ENCODE data around the gene PIEZO2.

The PIEZO2 gene

DNA sequence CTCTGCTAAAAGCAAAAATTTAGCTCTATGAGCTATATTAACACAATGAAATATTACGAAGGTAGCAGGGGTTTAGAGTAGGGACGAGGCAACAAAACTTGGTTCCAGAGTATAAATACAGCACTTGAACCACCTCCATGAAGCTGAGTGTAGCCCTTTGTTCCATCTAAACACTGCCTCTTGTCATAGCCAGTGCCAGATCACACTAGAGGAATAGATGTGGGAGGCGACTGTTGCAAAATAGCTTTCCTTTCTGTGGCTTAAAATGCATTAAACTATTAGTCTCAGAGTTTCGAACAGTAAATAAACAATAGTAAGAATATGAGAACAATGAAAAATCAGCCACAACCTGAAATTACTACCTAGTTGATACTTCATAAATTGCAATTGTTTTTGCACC is 29.8 kb downstream of the PIEZO2 start:
- H2BK120ac ChIP-seq (ENCODE audit: insufficient read depth, low read length, poor library complexity) = no peak overlapping the region
- no peak overlapping the region for H3K4ac ChIP-seq (ENCODE audit: low read depth, low read length)
- no peak overlapping the region for H2BK5ac ChIP-seq (ENCODE audit: low read depth, low read length, poor library complexity)
- H2AFZ ChIP-seq (ENCODE audit: insufficient read depth, low read length, poor library complexity) = no peak overlapping the region
- H3K18ac ChIP-seq (ENCODE audit: low read length) = no peak overlapping the region
- H3K79me2 ChIP-seq (ENCODE audit: control insufficient read depth, insufficient read depth, low read length, poor library complexity) = no peaks in the 10 kb centered on the region
- no peak overlapping the region for H4K12ac ChIP-seq (ENCODE audit: low read depth, low read length)
- no peak overlapping the region for H2BK12ac ChIP-seq (ENCODE audit: low read length)
- H4K91ac ChIP-seq (ENCODE audit: low read depth, low read length) = no peak overlapping the region
- no peaks in the 10 kb centered on the region for H3K4me1 ChIP-seq (ENCODE audit: control insufficient read depth in 1 of 2, insufficient read depth in 2 of 2, low read length in 2 of 2)
- no peak overlapping the region for H3K4me3 ChIP-seq (ENCODE audit: low read depth, low read length)
- H3K4me2 ChIP-seq (ENCODE audit: low read length) = no peak overlapping the region
- no peak overlapping the region for H3K27ac ChIP-seq (ENCODE audit: low read depth, low read length)
- no peaks in the 10 kb centered on the region for H3K9me3 ChIP-seq (ENCODE audit: insufficient read depth, low read depth, low read length)
- H3K36me3 ChIP-seq (ENCODE audit: control insufficient read depth in 1 of 2, insufficient read depth in 2 of 2, low read length in 2 of 2) = no peaks in the 10 kb centered on the region
- H4K8ac ChIP-seq (ENCODE audit: low read depth, low read length) = no peak overlapping the region
- no peak overlapping the region for H2AK5ac ChIP-seq (ENCODE audit: low read length)
- no peak for DNase-seq
- H3K23ac ChIP-seq (ENCODE audit: low read length) = no peak overlapping the region
- H3K27me3 ChIP-seq (ENCODE audit: insufficient read depth, low read length) = no peaks in the 10 kb centered on the region
- no peak overlapping the region for H3K14ac ChIP-seq (ENCODE audit: low read length)
- WGBS (ENCODE audit: extremely low coverage, insufficient coverage, insufficient read length) = no CpG with 5 or more reads among the region's 4 CpGs
- H3K9ac ChIP-seq (ENCODE audit: low read length) = no peak overlapping the region
- no peaks in the 10 kb centered on the region for H3K79me1 ChIP-seq (ENCODE audit: low read length)

DNA sequence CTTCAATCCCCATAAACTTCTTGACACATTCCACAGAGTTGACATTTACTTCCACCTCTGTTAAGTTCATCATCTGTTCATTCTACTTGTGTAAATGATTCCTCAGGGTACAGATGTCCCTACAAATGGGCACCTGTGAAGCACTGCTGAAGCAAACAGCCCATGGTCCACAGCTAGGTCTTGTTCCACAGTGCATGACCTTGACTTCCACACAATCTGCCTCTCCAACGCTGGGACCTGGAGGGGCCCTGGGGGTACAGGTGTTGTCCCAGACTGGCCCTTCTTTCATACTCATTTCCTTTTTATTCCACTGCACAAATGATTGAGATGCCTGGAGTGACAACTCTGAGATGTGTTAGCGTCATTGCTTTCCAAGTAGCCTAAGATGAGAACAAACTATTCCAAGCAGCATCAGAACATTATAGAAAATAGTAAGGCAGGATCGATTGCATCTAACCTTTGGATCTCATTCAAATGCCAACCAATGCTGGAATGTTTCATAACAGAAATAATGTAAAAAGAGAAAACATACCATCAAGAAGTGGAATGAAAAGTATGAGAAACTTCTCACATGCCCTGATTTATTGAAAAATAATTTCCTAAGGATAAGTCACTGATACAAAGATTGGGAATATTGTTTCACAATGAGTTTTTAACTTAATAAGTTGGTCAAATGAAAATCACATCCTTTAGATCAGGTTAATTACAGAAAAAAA is 31.2 kb downstream of the PIEZO2 start:
- Histone ChIP-seq H3K4me2 (ENCODE audit: low read length) (no peak overlapping the region), H3K23ac (ENCODE audit: low read length) (no peak overlapping the region), H3K4me3 (ENCODE audit: low read depth, low read length) (no peak overlapping the region), H2AK5ac (ENCODE audit: low read length) (no peak overlapping the region), H2BK120ac (ENCODE audit: insufficient read depth, low read length, poor library complexity) (no peak overlapping the region), H4K12ac (ENCODE audit: low read depth, low read length) (no peak overlapping the region), H2BK5ac (ENCODE audit: low read depth, low read length, poor library complexity) (no peak overlapping the region), H3K36me3 (ENCODE audit: control insufficient read depth in 1 of 2, insufficient read depth in 2 of 2, low read length in 2 of 2) (no peaks in the 10 kb centered on the region), H2BK12ac (ENCODE audit: low read length) (no peak overlapping the region), H3K79me1 (ENCODE audit: low read length) (no peaks in the 10 kb centered on the region), H4K91ac (ENCODE audit: low read depth, low read length) (no peak overlapping the region), H3K9ac (ENCODE audit: low read length) (no peak overlapping the region), H3K4ac (ENCODE audit: low read depth, low read length) (no peak overlapping the region), H3K79me2 (ENCODE audit: control insufficient read depth, insufficient read depth, low read length, poor library complexity) (no peaks in the 10 kb centered on the region), H3K27me3 (ENCODE audit: insufficient read depth, low read length) (no peaks in the 10 kb centered on the region), H2AFZ (ENCODE audit: insufficient read depth, low read length, poor library complexity) (no peak overlapping the region), H3K14ac (ENCODE audit: low read length) (no peak overlapping the region), H3K27ac (ENCODE audit: low read depth, low read length) (no peak overlapping the region), H3K4me1 (ENCODE audit: control insufficient read depth in 1 of 2, insufficient read depth in 2 of 2, low read length in 2 of 2) (no peaks in the 10 kb centered on the region), H3K9me3 (ENCODE audit: insufficient read depth, low read depth, low read length) (no peaks in the 10 kb centered on the region), H3K18ac (ENCODE audit: low read length) (no peak overlapping the region), H4K8ac (ENCODE audit: low read depth, low read length) (no peak overlapping the region)
- WGBS (ENCODE audit: extremely low coverage, insufficient coverage, insufficient read length) = no CpG with 5 or more reads among the region's 3 CpGs
- DNase-seq = peak in 1 of 2 donors; percentile 6

DNA sequence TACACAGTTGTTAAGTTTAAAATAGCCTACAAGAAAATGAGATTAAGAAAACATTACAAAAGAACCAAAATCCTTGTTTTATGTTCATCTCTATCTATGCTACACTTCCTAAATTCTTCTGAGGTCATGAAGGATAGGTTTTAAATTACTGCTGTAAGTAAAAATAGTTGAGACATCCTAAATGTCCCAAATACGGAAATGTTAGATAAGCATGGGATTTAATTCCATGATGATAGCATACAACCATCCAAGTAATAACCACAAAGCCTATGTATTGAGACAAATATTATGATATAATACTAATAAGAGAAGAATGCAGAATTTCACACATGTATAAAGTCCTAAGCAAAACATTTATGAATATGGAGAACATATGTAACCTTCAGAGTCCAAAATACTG is 34.1 kb downstream of the PIEZO2 start:
- H4K8ac ChIP-seq (ENCODE audit: low read depth, low read length) = no peak overlapping the region

DNA sequence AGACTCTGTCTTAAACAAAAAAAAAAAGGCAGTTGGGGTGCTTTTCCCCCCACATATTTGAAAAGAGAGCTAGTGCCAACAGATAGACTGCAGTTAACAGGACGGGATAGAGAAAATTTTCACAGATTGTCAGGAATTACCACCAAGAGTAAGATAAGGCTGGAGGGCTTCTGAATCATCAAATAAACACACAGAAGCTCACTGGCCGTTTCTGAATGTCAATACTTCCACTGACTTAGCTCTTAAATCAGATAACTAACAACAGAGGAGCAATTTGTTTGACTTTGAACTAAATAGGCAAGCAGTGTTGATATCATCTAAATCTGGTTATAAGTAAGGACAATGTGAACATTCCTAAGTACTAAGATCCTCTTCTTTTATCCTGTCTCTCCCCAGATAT is 34.7 kb downstream of the PIEZO2 start:
- Histone ChIP-seq H3K27ac (ENCODE audit: low read depth, low read length) (no peak overlapping the region), H4K12ac (ENCODE audit: low read depth, low read length) (no peak overlapping the region), H2BK5ac (ENCODE audit: low read depth, low read length, poor library complexity) (no peak overlapping the region), H4K91ac (ENCODE audit: low read depth, low read length) (no peak overlapping the region), H3K27me3 (ENCODE audit: insufficient read depth, low read length) (no peaks in the 10 kb centered on the region), H3K4me1 (ENCODE audit: control insufficient read depth in 1 of 2, insufficient read depth in 2 of 2, low read length in 2 of 2) (no peaks in the 10 kb centered on the region), H3K4me2 (ENCODE audit: low read length) (no peak overlapping the region), H2AK5ac (ENCODE audit: low read length) (no peak overlapping the region), H3K4ac (ENCODE audit: low read depth, low read length) (no peak overlapping the region), H3K18ac (ENCODE audit: low read length) (no peak overlapping the region), H3K9ac (ENCODE audit: low read length) (no peak overlapping the region), H3K4me3 (ENCODE audit: low read depth, low read length) (no peak overlapping the region), H4K8ac (ENCODE audit: low read depth, low read length) (no peak overlapping the region), H2BK12ac (ENCODE audit: low read length) (no peak overlapping the region), H3K36me3 (ENCODE audit: control insufficient read depth in 1 of 2, insufficient read depth in 2 of 2, low read length in 2 of 2) (no peaks in the 10 kb centered on the region), H3K23ac (ENCODE audit: low read length) (no peak overlapping the region), H3K79me1 (ENCODE audit: low read length) (no peaks in the 10 kb centered on the region), H3K9me3 (ENCODE audit: insufficient read depth, low read depth, low read length) (no peaks in the 10 kb centered on the region), H2AFZ (ENCODE audit: insufficient read depth, low read length, poor library complexity) (no peak overlapping the region), H3K79me2 (ENCODE audit: control insufficient read depth, insufficient read depth, low read length, poor library complexity) (no peaks in the 10 kb centered on the region), H3K14ac (ENCODE audit: low read length) (no peak overlapping the region), H2BK120ac (ENCODE audit: insufficient read depth, low read length, poor library complexity) (no peak overlapping the region)
- no peak for DNase-seq
- WGBS (ENCODE audit: extremely low coverage, insufficient coverage, insufficient read length) = no CpG with 5 or more reads among the region's 2 CpGs

More for the DNA sequence above, 34.1 kb downstream of the PIEZO2 start:
- H3K4me1 ChIP-seq (ENCODE audit: control insufficient read depth in 1 of 2, insufficient read depth in 2 of 2, low read length in 2 of 2) = no peaks in the 10 kb centered on the region
- no peak overlapping the region for H3K14ac ChIP-seq (ENCODE audit: low read length)
- H3K79me1 ChIP-seq (ENCODE audit: low read length) = no peaks in the 10 kb centered on the region
- H2AFZ ChIP-seq (ENCODE audit: insufficient read depth, low read length, poor library complexity) = no peak overlapping the region
- no peak overlapping the region for H3K4me2 ChIP-seq (ENCODE audit: low read length)
- H2BK120ac ChIP-seq (ENCODE audit: insufficient read depth, low read length, poor library complexity) = no peak overlapping the region
- no peak overlapping the region for H4K91ac ChIP-seq (ENCODE audit: low read depth, low read length)
- no peaks in the 10 kb centered on the region for H3K36me3 ChIP-seq (ENCODE audit: control insufficient read depth in 1 of 2, insufficient read depth in 2 of 2, low read length in 2 of 2)
- H4K12ac ChIP-seq (ENCODE audit: low read depth, low read length) = no peak overlapping the region
- no peak for DNase-seq
- H3K4ac ChIP-seq (ENCODE audit: low read depth, low read length) = no peak overlapping the region
- H2AK5ac ChIP-seq (ENCODE audit: low read length) = no peak overlapping the region
- H3K27me3 ChIP-seq (ENCODE audit: insufficient read depth, low read length) = no peaks in the 10 kb centered on the region
- no peak overlapping the region for H3K23ac ChIP-seq (ENCODE audit: low read length)
- no peak overlapping the region for H3K9ac ChIP-seq (ENCODE audit: low read length)
- no peak overlapping the region for H3K27ac ChIP-seq (ENCODE audit: low read depth, low read length)
- H3K9me3 ChIP-seq (ENCODE audit: insufficient read depth, low read depth, low read length) = no peaks in the 10 kb centered on the region
- no peak overlapping the region for H2BK5ac ChIP-seq (ENCODE audit: low read depth, low read length, poor library complexity)
- no peak overlapping the region for H2BK12ac ChIP-seq (ENCODE audit: low read length)
- no peak overlapping the region for H3K18ac ChIP-seq (ENCODE audit: low read length)
- H3K79me2 ChIP-seq (ENCODE audit: control insufficient read depth, insufficient read depth, low read length, poor library complexity) = no peaks in the 10 kb centered on the region
- WGBS (ENCODE audit: extremely low coverage, insufficient coverage, insufficient read length) = no CpG with 5 or more reads among the region's 1 CpG
- H3K4me3 ChIP-seq (ENCODE audit: low read depth, low read length) = no peak overlapping the region
